Cortex of kidney (tissue), 1 donor: ENCODE measurements around the gene CLEC2D.
"Not testable (repeated sequence)": the region's sequence is repeated elsewhere in the genome, so short reads cannot be mapped to it uniquely, and the experiment has no call there.

Experiments
- DNase-seq: peaks from one replicate; lab custom pipeline; 2025; lab: John Stamatoyannopoulos, UW

Gene CLEC2D

GRCh38 chr12:9660046-9660445 is 9.5 kb upstream of the CLEC2D start:
- no peak for DNase-seq

- no peak for DNase-seq
Observed at GRCh38 chr12:9661720-9662119, 7.8 kb upstream of the CLEC2D start.

- DNase-seq: no peak
Observed at GRCh38 chr12:9662488-9662887, 7.0 kb upstream of the CLEC2D start.

GRCh38 chr12:9667403-9668160 is 1.9 kb upstream of the CLEC2D start:
- no peak for DNase-seq

- no peak for DNase-seq
Observed at GRCh38 chr12:9668161-9669018, 1.1 kb upstream of the CLEC2D start.

- DNase-seq: no peak
Observed at GRCh38 chr12:9669019-9669326, 540 bp upstream of the CLEC2D start.

- DNase-seq: not testable (repeated sequence)
Observed at GRCh38 chr12:9672340-9672739, 2.8 kb downstream of the CLEC2D start.

GRCh38 chr12:9673404-9674225 is 4.1 kb downstream of the CLEC2D start:
- DNase-seq: no peak

- no peak for DNase-seq
Observed at GRCh38 chr12:9674226-9674590, 4.7 kb downstream of the CLEC2D start.

- DNase-seq: not testable (repeated sequence)
Observed at GRCh38 chr12:9682508-9682907, 13.0 kb downstream of the CLEC2D start.

- DNase-seq: not testable (repeated sequence)
Observed at GRCh38 chr12:9682949-9683348, 13.4 kb downstream of the CLEC2D start.

- DNase-seq: not testable (repeated sequence)
Observed at GRCh38 chr12:9685366-9685765, 15.9 kb downstream of the CLEC2D start.

GRCh38 chr12:9685915-9686314 is 16.4 kb downstream of the CLEC2D start:
- no peak for DNase-seq

GRCh38 chr12:9687228-9687627 is 17.7 kb downstream of the CLEC2D start:
- no peak for DNase-seq

- no peak for DNase-seq
Observed at GRCh38 chr12:9692909-9693308, 23.4 kb downstream of the CLEC2D start.

- no peak for DNase-seq
Observed at GRCh38 chr12:9694241-9694640, 24.7 kb downstream of the CLEC2D start.

GRCh38 chr12:9695150-9695549 is 25.6 kb downstream of the CLEC2D start:
- DNase-seq: not testable (repeated sequence)

- not testable (repeated sequence) for DNase-seq
Observed at GRCh38 chr12:9695661-9696060, 26.1 kb downstream of the CLEC2D start.

- DNase-seq: no peak
Observed at GRCh38 chr12:9697619-9698018, 28.1 kb downstream of the CLEC2D start.

- DNase-seq: no peak
Observed at GRCh38 chr12:9698681-9699080, 29.2 kb downstream of the CLEC2D start.

- no peak for DNase-seq
Observed at GRCh38 chr12:9699269-9699897, 29.9 kb downstream of the CLEC2D start.
